ENCODE results near the gene MCCD1.

MCCD1 gene

DNA sequence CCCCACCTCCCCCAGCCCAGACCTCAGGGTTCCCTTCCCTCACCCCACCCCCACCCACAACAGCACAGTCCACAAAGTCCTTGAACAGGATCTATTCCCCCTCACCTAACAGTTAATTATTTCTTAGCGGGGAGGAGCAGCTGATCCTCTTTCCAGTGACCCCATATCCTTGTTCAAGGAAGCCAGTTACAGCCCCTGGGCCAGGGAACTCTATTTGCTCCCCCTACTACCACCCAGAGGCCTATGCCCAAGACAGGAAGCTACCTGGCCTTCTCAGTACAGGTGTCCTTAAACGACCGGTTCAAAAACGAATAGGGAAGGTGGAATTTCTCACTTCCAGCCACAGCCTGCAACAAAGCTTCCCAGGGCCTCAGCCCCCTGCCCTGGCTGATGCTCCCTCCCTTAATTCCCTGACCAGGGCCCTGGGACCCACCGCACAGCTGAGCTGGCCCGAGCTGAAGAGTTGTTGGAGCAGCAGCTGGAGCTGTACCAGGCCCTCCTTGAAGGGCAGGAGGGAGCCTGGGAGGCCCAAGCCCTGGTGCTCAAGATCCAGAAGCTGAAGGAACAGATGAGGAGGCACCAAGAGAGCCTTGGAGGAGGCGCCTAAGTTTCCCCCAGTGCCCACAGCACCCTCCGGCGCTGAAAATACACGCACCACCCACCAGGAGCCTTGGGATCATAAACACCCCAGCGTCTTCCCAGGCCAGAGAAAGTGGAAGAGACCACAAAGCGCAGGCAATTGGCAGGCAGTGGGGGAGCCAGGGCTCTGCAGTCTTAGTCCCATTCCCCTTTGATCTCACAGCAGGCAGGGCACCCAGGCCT is 778 bp downstream of the MCCD1 start:
- Histone ChIP-seq H4K20me1 (ENCODE audit: control insufficient read depth, insufficient read depth, low read depth, low read length) (peaks cover 14% of the 10 kb centered on the region; the same call in 1 of the 2 replicates), H3K36me3 (ENCODE audit: control insufficient read depth, low read length) (peaks cover 56% of the 10 kb centered on the region)

DNA sequence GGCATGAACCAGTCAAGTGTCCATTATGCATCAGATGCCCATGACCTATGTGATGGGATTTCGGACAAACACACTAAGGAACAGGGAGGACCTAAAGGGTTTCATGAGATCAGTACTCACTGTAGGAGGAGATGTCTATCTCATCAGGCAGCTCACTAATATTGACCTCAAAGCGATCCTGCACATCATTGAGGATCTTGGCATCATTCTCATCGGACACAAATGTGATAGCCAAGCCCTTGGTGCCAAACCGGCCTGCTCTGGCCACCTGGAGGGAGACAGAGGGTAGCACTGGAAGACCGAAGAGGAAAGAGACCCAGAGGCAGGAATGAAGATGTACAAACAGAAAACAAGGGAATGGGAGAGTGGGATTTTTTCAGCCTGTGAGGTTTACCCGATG is 1.9 kb downstream of the MCCD1 start:
- H3F3A ChIP-seq (ENCODE audit: control insufficient read depth, insufficient read depth): peaks cover 52% of the 10 kb centered on the region
- H3K4me3 ChIP-seq (ENCODE audit: low read length): no peak overlapping the region
- H4K20me1 ChIP-seq (ENCODE audit: control insufficient read depth, insufficient read depth, low read depth, low read length): peaks cover 23% of the 10 kb centered on the region
- no peaks in the 10 kb centered on the region for H3K27me3 ChIP-seq (ENCODE audit: control insufficient read depth, low read length)
- peaks cover 23% of the 10 kb centered on the region for H3K79me2 ChIP-seq (ENCODE audit: control insufficient read depth, low read length)
- no peak for TF ChIP-seq EZH2phosphoT487 (IDR thresholded peaks at IDR 0.05; ENCODE audit: borderline replicate concordance, low read length)
- TF ChIP-seq, protein P1, sequence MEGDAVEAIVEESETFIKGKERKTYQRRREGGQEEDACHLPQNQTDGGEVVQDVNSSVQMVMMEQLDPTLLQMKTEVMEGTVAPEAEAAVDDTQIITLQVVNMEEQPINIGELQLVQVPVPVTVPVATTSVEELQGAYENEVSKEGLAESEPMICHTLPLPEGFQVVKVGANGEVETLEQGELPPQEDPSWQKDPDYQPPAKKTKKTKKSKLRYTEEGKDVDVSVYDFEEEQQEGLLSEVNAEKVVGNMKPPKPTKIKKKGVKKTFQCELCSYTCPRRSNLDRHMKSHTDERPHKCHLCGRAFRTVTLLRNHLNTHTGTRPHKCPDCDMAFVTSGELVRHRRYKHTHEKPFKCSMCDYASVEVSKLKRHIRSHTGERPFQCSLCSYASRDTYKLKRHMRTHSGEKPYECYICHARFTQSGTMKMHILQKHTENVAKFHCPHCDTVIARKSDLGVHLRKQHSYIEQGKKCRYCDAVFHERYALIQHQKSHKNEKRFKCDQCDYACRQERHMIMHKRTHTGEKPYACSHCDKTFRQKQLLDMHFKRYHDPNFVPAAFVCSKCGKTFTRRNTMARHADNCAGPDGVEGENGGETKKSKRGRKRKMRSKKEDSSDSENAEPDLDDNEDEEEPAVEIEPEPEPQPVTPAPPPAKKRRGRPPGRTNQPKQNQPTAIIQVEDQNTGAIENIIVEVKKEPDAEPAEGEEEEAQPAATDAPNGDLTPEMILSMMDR (IDR thresholded peaks at IDR 0.05; ENCODE audit: low read depth, low read length, poor library complexity, severe bottlenecking): no peak
- H3K27ac ChIP-seq (ENCODE audit: low read depth, low read length): no peak overlapping the region
- H3K9me2 ChIP-seq (replicated peaks; ENCODE audit: control insufficient read depth, low read length): no peaks in the 10 kb centered on the region
- H3K4me2 ChIP-seq (ENCODE audit: low read length): no peak overlapping the region
- peaks cover 67% of the 10 kb centered on the region for H3K36me3 ChIP-seq (ENCODE audit: control insufficient read depth, low read length)
- H3K4me1 ChIP-seq (ENCODE audit: control insufficient read depth, low read length): no peaks in the 10 kb centered on the region
- H3K9me3 ChIP-seq (ENCODE audit: control insufficient read depth, insufficient read depth, low read length): no peaks in the 10 kb centered on the region

More for the DNA sequence above, 778 bp downstream of the MCCD1 start:
- no peak overlapping the region for H3K4me2 ChIP-seq (ENCODE audit: low read length)
- no peak overlapping the region for H3K4me3 ChIP-seq (ENCODE audit: low read length)
- H3K4me1 ChIP-seq (ENCODE audit: control insufficient read depth, low read length): no peaks in the 10 kb centered on the region
- H3K79me2 ChIP-seq (ENCODE audit: control insufficient read depth, low read length): peaks cover 11% of the 10 kb centered on the region
- H3K9me3 ChIP-seq (ENCODE audit: control insufficient read depth, insufficient read depth, low read length): no peaks in the 10 kb centered on the region
- H3K27ac ChIP-seq (ENCODE audit: low read depth, low read length): no peak overlapping the region
- H3F3A ChIP-seq (ENCODE audit: control insufficient read depth, insufficient read depth): peaks cover 48% of the 10 kb centered on the region
- no peaks in the 10 kb centered on the region for H3K27me3 ChIP-seq (ENCODE audit: control insufficient read depth, low read length)
- no peaks in the 10 kb centered on the region for H3K9me2 ChIP-seq (replicated peaks; ENCODE audit: control insufficient read depth, low read length)
- TF ChIP-seq, protein P1 (IDR thresholded peaks at IDR 0.05; ENCODE audit: low read depth, low read length, poor library complexity, severe bottlenecking): no peak
- no peak for TF ChIP-seq EZH2phosphoT487 (IDR thresholded peaks at IDR 0.05; ENCODE audit: borderline replicate concordance, low read length)

DNA sequence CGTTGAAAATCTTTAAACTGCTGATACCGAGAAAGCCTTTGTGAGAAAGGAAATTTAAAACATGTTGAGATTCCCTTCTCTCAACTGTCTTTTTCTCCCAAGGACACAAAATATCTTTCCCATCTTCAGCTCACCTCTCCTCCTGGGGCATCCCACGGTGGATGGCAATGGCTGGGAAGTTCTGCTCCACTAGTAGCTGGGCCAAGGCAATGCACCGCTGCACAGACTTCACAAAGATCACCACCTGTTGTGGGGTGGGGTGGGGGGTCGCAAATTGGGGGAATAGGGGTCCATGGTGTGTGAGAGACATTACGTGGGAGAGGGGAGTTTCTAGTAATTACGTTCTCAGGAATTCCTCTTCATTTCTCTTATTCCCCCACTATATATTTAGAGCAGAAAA is 2.4 kb downstream of the MCCD1 start:
- H3K4me1 ChIP-seq (ENCODE audit: control insufficient read depth, low read length): peaks cover 4% of the 10 kb centered on the region; the same call in 1 of the 2 replicates
- TF ChIP-seq, protein P1 (IDR thresholded peaks at IDR 0.05; ENCODE audit: low read depth, low read length, poor library complexity, severe bottlenecking): no peak
- no peak for TF ChIP-seq EZH2phosphoT487 (IDR thresholded peaks at IDR 0.05; ENCODE audit: borderline replicate concordance, low read length)
- H3K27me3 ChIP-seq (ENCODE audit: control insufficient read depth, low read length): no peaks in the 10 kb centered on the region
- peaks cover 28% of the 10 kb centered on the region for H4K20me1 ChIP-seq (ENCODE audit: control insufficient read depth, insufficient read depth, low read depth, low read length)
- no peaks in the 10 kb centered on the region for H3K9me2 ChIP-seq (replicated peaks; ENCODE audit: control insufficient read depth, low read length)
- H3K36me3 ChIP-seq (ENCODE audit: control insufficient read depth, low read length): peaks cover 72% of the 10 kb centered on the region
- peaks cover 28% of the 10 kb centered on the region for H3K79me2 ChIP-seq (ENCODE audit: control insufficient read depth, low read length)
- H3K9me3 ChIP-seq (ENCODE audit: control insufficient read depth, insufficient read depth, low read length): no peaks in the 10 kb centered on the region
- peaks cover 57% of the 10 kb centered on the region for H3F3A ChIP-seq (ENCODE audit: control insufficient read depth, insufficient read depth)
- no peak overlapping the region for H3K27ac ChIP-seq (ENCODE audit: low read depth, low read length)
- H3K4me3 ChIP-seq (ENCODE audit: low read length): no peak overlapping the region
- no peak overlapping the region for H3K4me2 ChIP-seq (ENCODE audit: low read length)

Data from DOHH2 (cell line).